ENCODE results near the gene WASHC4.

WASHC4 gene

GRCh38 chr12:105206686-105207374 is 99.3 kb downstream of the WASHC4 start:
- DNase-seq (ENCODE audit: low spot score), result no peak

- no peak for DNase-seq (ENCODE audit: low spot score)
Measured at GRCh38 chr12:105209091-105209490, 101.6 kb downstream of the WASHC4 start.

GRCh38 chr12:105212438-105212837 is 104.9 kb downstream of the WASHC4 start:
- DNase-seq (ENCODE audit: low spot score), result no peak

- no peak for DNase-seq (ENCODE audit: low spot score)
Measured at GRCh38 chr12:105214148-105214547, 106.6 kb downstream of the WASHC4 start.

DNA sequence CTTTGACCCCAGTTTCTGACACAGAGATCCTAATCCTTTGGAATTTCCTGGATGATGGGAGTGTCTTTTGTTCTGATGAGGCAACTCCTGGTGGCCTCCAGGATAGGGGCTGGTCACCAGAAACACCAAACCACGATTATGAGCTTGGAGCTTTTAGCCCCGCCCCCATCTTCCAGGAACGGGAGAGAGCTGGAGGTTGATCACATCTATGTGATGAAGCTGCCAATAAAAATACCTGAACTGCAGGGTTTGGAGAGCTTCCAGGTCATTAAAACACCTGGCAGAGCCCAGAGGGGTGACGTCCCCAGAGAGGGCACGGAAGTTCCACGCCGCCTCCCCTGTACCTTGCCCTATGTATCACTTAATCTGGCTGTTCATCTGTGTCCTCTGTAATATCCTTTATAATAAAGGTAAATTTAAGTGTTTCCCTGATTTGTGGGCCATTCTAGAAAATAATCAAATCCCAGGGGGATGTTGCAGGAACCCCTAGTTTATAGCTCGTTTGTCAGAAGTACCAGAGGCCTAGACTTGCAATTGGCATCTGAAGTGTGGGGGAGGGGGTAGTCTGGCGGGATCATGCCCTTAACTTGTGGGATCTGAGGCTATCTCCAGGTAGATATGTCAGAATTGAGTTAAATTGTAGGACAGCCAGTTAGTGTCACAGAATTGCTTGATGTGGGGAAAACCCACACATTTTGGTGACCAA is 107.3 kb downstream of the WASHC4 start:
- DNase-seq (ENCODE audit: low spot score), result no peak

GRCh38 chr12:105218434-105218833 is 110.9 kb downstream of the WASHC4 start:
- no peak for DNase-seq (ENCODE audit: low spot score)
